Neural cell (in vitro differentiated cells): ENCODE measurements around the gene GRK1. TPM values are rescaled to one million over a fixed set of nuclear protein-coding genes. Genes with fewer than 3 reads are reported as not detected.

Experiments
- H2AFZ ChIP-seq: fragments of 200-600, 300-800 bp; sonication (generic), shearing (Covaris generic); 2 replicates; pipeline ENCODE4 v1.6.0; 2014; ENCODE audit warnings: low read depth, mild to moderate bottlenecking, antibody characterized with exemption, low read length, moderate library complexity
- H3F3A ChIP-seq: fragments of 200-600 bp; shearing (Covaris generic); 2 replicates; pipeline ENCODE4 v1.6.1; 2016; ENCODE audit warnings: mild to moderate bottlenecking, moderate library complexity, mixed read lengths, antibody characterized with exemption, low read length; ENCODE audit not compliant: insufficient read depth, poor library complexity, severe bottlenecking
- H3K27ac ChIP-seq: fragments of 200-600, 300-800 bp; sonication (generic), shearing (Covaris generic); 2 replicates; pipeline ENCODE4 v1.5.1; 2014; ENCODE audit warnings: mild to moderate bottlenecking, low read length, moderate library complexity
- H3K27me3 ChIP-seq: fragments of 300-800, 200-600 bp; sonication (generic), shearing (Covaris generic); 2 replicates; pipeline ENCODE4 v1.6.0; 2014; ENCODE audit warnings: mild to moderate bottlenecking, low read depth, low read length, moderate library complexity; ENCODE audit not compliant: insufficient read depth
- H3K36me3 ChIP-seq: fragments of 300-800, 200-600 bp; sonication (generic), shearing (Covaris generic); 2 replicates; pipeline ENCODE4 v1.5.1; 2014; ENCODE audit warnings: mild to moderate bottlenecking, antibody characterized with exemption, low read length, moderate library complexity; ENCODE audit not compliant: insufficient read depth
- H3K4me2 ChIP-seq: fragments of 300-800, 200-600 bp; sonication (generic), shearing (Covaris generic); 2 replicates; pipeline ENCODE4 v1.6.0; 2014; ENCODE audit warnings: mild to moderate bottlenecking, low read length
- H3K4me3 ChIP-seq: fragments of 300-800, 200-600 bp; sonication (generic), shearing (Covaris generic); 2 replicates; pipeline ENCODE4 v1.5.1; 2014; ENCODE audit warnings: mild to moderate bottlenecking, low read length, moderate library complexity
- H3K79me2 ChIP-seq: fragments of 200-600 bp; shearing (Covaris generic); replicated peaks from 2 replicates; pipeline ENCODE4 v1.6.0; 2014; ENCODE audit warnings: mild to moderate bottlenecking, low read length, moderate library complexity; ENCODE audit not compliant: insufficient read depth
- H3K9ac ChIP-seq: fragments of 300-800, 200-600 bp; sonication (generic), shearing (Covaris generic); 2 replicates; pipeline ENCODE4 v1.6.1; 2016; ENCODE audit warnings: mild to moderate bottlenecking, low read length, mixed read lengths
- H3K9me2 ChIP-seq: fragments of 200-600 bp; shearing (Covaris generic); 2 replicates; pipeline ENCODE4 v1.6.1; 2016; ENCODE audit warnings: mild to moderate bottlenecking, low read length, mixed read lengths; ENCODE audit not compliant: insufficient read depth
- H3K9me3 ChIP-seq: fragments of 200-600, 300-800 bp; sonication (generic), shearing (Covaris generic); 2 replicates; pipeline ENCODE4 v1.6.1; 2016; ENCODE audit warnings: mild to moderate bottlenecking, mixed run types, low read length, moderate library complexity, mixed read lengths
- H4K20me1 ChIP-seq: fragments of 200-600 bp; shearing (Covaris generic); 2 replicates; pipeline ENCODE4 v1.6.1; 2016; ENCODE audit warnings: mild to moderate bottlenecking, mixed run types; ENCODE audit not compliant: insufficient read depth
- CTCF ChIP-seq: fragments of 450-650 bp; IDR thresholded peaks from 2 replicates; pipeline ENCODE4 v1.5.1; 2014; ENCODE audit warnings: antibody characterized with exemption, mild to moderate bottlenecking, moderate library complexity; ENCODE audit not compliant: poor library complexity, severe bottlenecking
- EP300 ChIP-seq: fragments of 450-650 bp; conservative IDR thresholded peaks from 2 replicates; pipeline ENCODE4 v1.6.1; 2014; ENCODE audit warnings: antibody characterized with exemption, mild to moderate bottlenecking, moderate library complexity; ENCODE audit not compliant: poor library complexity, severe bottlenecking
- EZH2 ChIP-seq: fragments of 200-600, 300-800 bp; shearing (Covaris generic), sonication (generic); IDR thresholded peaks from 2 replicates; pipeline ENCODE4 v1.6.1; 2014; ENCODE audit warnings: antibody characterized with exemption, low read length, borderline replicate concordance, mild to moderate bottlenecking; ENCODE audit not compliant: insufficient read depth, poor library complexity, severe bottlenecking
- MXI1 ChIP-seq: fragments of 450-650 bp; conservative IDR thresholded peaks from 2 replicates; pipeline ENCODE4 v1.6.1; 2014; ENCODE audit warnings: antibody characterized with exemption, mild to moderate bottlenecking; ENCODE audit not compliant: poor library complexity, severe bottlenecking
- POLR2AphosphoS5 ChIP-seq: IDR thresholded peaks from 2 replicates; pipeline ENCODE4 v1.6.1; 2012
- RAD21 ChIP-seq: fragments of 450-650 bp; conservative IDR thresholded peaks from 2 replicates; pipeline ENCODE4 v1.6.1; 2014; ENCODE audit warnings: antibody characterized with exemption, mild to moderate bottlenecking, moderate library complexity
- REST ChIP-seq: IDR thresholded peaks from 2 replicates; pipeline ENCODE4 v1.6.1; 2012; ENCODE audit warnings: borderline replicate concordance
- SMC3 ChIP-seq: fragments of 450-650 bp; conservative IDR thresholded peaks from 2 replicates; pipeline ENCODE4 v1.6.1; 2014; ENCODE audit warnings: antibody characterized with exemption, mild to moderate bottlenecking, moderate library complexity; ENCODE audit not compliant: poor library complexity
- TAF1 ChIP-seq: IDR thresholded peaks from 2 replicates; pipeline ENCODE4 v1.6.1; 2012; ENCODE audit warnings: low read depth
- polyA plus RNA-seq: library from polyadenylated mRNA; depleted of rRNA; stranded (reverse); fragments of >200 nt; gene quantifications from 2 replicates; pipeline ENCODE4 v1.2.3, GENCODE V29; 2014

The GRK1 gene
- polyA plus RNA-seq, 1 donor from 2014 or later = 0.06 TPM

GRCh38 chr13:113649212-113649611 is 17.8 kb upstream of the GRK1 start:
- H3K27me3 ChIP-seq = no peaks in the 10 kb centered on the region
- no peak overlapping the region for H3K27ac ChIP-seq
- no peaks in the 10 kb centered on the region for H3F3A ChIP-seq
- H4K20me1 ChIP-seq = no peaks in the 10 kb centered on the region
- H2AFZ ChIP-seq = no peak overlapping the region
- no peak overlapping the region for H3K4me3 ChIP-seq
- no peaks in the 10 kb centered on the region for H3K79me2 ChIP-seq
- no peaks in the 10 kb centered on the region for H3K9me3 ChIP-seq
- no peak overlapping the region for H3K4me2 ChIP-seq
- no peak for TF ChIP-seq EP300
- TF ChIP-seq CTCF = no peak
- no peak for TF ChIP-seq POLR2AphosphoS5
- TF ChIP-seq EZH2 = no peak
- TF ChIP-seq SMC3 = no peak
- TF ChIP-seq REST = no peak
- no peak for TF ChIP-seq TAF1
- TF ChIP-seq RAD21 = no peak
- TF ChIP-seq MXI1 = no peak
- no peaks in the 10 kb centered on the region for H3K36me3 ChIP-seq
- no peak overlapping the region for H3K9ac ChIP-seq
- H3K9me2 ChIP-seq = no peaks in the 10 kb centered on the region

DNA sequence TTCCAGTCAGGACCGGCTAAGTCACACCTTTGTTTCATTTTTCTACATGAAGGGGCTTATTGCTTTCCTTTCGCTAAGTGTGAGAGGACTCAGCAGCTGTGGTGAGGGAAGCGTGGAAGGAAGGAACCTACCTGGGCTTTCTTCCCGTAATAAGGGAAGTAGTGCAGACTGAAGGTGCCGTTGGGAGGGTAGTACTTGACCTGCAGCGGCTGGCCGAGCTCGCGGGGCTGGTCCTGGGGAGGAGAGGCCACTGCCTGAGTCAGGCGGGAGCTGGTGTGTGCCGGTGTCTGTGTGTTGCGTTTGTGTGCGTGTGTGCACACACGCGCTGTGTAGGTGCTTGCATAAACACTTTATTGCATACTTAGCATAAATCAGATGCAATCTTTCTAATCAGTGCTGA is 16.7 kb upstream of the GRK1 start:
- no peaks in the 10 kb centered on the region for H3F3A ChIP-seq
- H3K36me3 ChIP-seq = no peaks in the 10 kb centered on the region
- H3K27ac ChIP-seq = no peak overlapping the region
- H3K4me3 ChIP-seq = no peak overlapping the region
- no peak for TF ChIP-seq POLR2AphosphoS5
- no peaks in the 10 kb centered on the region for H3K9me2 ChIP-seq
- no peak overlapping the region for H3K4me2 ChIP-seq
- no peaks in the 10 kb centered on the region for H3K27me3 ChIP-seq
- no peaks in the 10 kb centered on the region for H3K9me3 ChIP-seq
- H3K79me2 ChIP-seq = no peaks in the 10 kb centered on the region
- no peak overlapping the region for H3K9ac ChIP-seq
- no peaks in the 10 kb centered on the region for H4K20me1 ChIP-seq
- no peak overlapping the region for H2AFZ ChIP-seq

DNA sequence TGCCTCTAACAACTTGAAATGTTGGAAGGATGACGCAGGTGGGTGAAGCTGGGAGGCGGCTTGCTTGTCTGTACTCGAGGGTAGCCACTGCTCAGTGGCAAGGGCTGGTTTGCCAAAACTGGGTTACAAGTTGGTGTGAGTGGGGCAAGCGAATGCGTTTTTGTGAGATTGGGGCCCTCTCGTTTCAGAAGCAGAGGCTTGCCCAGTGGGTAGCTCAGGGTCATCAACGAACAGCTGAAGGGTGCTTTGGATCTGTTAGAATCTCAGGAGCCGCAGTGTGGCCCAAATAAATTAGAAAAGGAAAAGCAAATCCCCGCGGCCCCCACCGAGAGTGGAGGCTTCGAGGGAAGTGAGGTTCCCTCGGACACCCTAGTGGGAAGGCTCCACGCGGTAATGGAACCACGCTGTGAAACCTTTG is 16.3 kb upstream of the GRK1 start:
- H3K9me3 ChIP-seq = no peaks in the 10 kb centered on the region
- H3K4me3 ChIP-seq = no peak overlapping the region
- no peak overlapping the region for H2AFZ ChIP-seq
- no peaks in the 10 kb centered on the region for H3F3A ChIP-seq
- H3K27ac ChIP-seq = no peak overlapping the region
- TF ChIP-seq MXI1 = no peak
- no peak for TF ChIP-seq SMC3
- no peak for TF ChIP-seq TAF1
- TF ChIP-seq EZH2 = no peak
- no peak for TF ChIP-seq CTCF
- no peak for TF ChIP-seq POLR2AphosphoS5
- no peak for TF ChIP-seq RAD21
- TF ChIP-seq EP300 = no peak
- no peak for TF ChIP-seq REST
- H3K79me2 ChIP-seq = no peaks in the 10 kb centered on the region
- H3K36me3 ChIP-seq = no peaks in the 10 kb centered on the region
- H3K27me3 ChIP-seq = no peaks in the 10 kb centered on the region
- no peak overlapping the region for H3K9ac ChIP-seq
- no peaks in the 10 kb centered on the region for H4K20me1 ChIP-seq
- H3K4me2 ChIP-seq = no peak overlapping the region
- H3K9me2 ChIP-seq = no peaks in the 10 kb centered on the region
